ACC112 (cell line): ENCODE data around the gene PNPLA3.

Experiments
- H2AFZ ChIP-seq: fragments of 200-600 bp; sonication (generic); one replicate; pipeline ENCODE4 v1.6.0; 2017; ENCODE audit warnings: antibody characterized with exemption, low read length; ENCODE audit not compliant: unreplicated experiment
- H3K27ac ChIP-seq: fragments of 200-600 bp; sonication (generic); 2 replicates; pipeline ENCODE4 v1.5.1; 2014; ENCODE audit warnings: low read depth, mild to moderate bottlenecking, antibody characterized with exemption, low read length, moderate library complexity
- H3K27me3 ChIP-seq: fragments of 200-600 bp; sonication (generic); 2 replicates; pipeline ENCODE4 v1.6.1; 2014; ENCODE audit warnings: mild to moderate bottlenecking, antibody characterized with exemption, low read length, moderate library complexity, mixed read lengths; ENCODE audit not compliant: insufficient read depth
- H3K36me3 ChIP-seq: fragments of 200-600 bp; sonication (generic); 2 replicates; pipeline ENCODE4 v1.6.1; 2016; ENCODE audit warnings: mild to moderate bottlenecking, antibody characterized with exemption, low read length, moderate library complexity, mixed read lengths; ENCODE audit not compliant: insufficient read depth
- H3K4me1 ChIP-seq: fragments of 200-600 bp; sonication (generic); one replicate; pipeline ENCODE4 v1.6.1; 2016; ENCODE audit warnings: low read length, mixed read lengths; ENCODE audit not compliant: insufficient read depth, unreplicated experiment, control insufficient read depth
- H3K4me3 ChIP-seq: fragments of 200-600 bp; sonication (generic); 2 replicates; pipeline ENCODE4 v1.5.1; 2014; ENCODE audit warnings: mild to moderate bottlenecking, low read depth, low read length
- H3K79me2 ChIP-seq: fragments of 200-600 bp; sonication (generic); one replicate; pipeline ENCODE4 v1.6.0; 2016; ENCODE audit warnings: low read length; ENCODE audit not compliant: control insufficient read depth, unreplicated experiment, insufficient read depth

PNPLA3 gene

GRCh38 chr22:43883012-43883661 lies 40.5 kb upstream of the PNPLA3 start:
- H3K4me3 ChIP-seq: no peak overlapping the region
- H3K4me1 ChIP-seq: no peaks in the 10 kb centered on the region
- H2AFZ ChIP-seq: no peak overlapping the region
- H3K36me3 ChIP-seq: no peaks in the 10 kb centered on the region
- no peak overlapping the region for H3K27ac ChIP-seq
- H3K79me2 ChIP-seq: no peaks in the 10 kb centered on the region
- H3K27me3 ChIP-seq: peaks cover 2% of the 10 kb centered on the region; the same call in 1 of the 2 replicates

DNA sequence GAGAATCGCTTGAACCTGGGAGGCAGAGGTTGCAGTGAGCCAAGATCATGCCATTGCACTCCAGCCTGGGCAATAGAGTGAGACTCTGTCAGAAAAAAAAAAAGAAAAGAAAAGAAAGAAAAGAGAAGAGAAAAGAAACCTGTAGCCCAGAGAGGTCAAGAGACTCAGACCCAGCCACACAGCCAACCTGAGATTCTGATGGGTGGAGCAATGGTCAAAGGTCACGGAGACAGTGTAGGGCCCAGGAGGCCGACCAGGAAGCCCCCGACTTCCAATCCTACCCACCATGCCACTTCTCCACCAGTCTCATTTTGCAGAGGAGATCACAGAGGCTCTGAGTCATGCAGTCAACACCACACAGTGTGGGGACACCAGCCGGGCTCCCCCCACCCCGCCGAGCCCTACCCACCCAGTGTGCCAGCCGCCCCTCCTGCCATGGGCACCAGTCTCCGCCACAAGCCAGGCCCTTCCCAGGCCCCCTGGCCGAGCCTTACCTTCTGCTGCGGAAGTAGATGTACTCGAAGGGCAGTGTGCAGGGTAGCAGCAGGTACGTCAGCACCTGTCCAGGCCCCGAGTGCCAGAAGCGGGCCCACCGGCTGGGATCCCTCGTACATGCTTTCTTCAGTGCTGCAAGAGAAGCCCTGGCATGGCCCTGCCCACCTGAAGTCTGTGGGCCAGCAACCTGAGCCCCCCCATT lies 39.7 kb upstream of the PNPLA3 start:
- Histone ChIP-seq H3K27me3 (no peaks in the 10 kb centered on the region), H3K4me3 (no peak overlapping the region), H3K36me3 (no peaks in the 10 kb centered on the region), H3K27ac (no peak overlapping the region), H3K4me1 (no peaks in the 10 kb centered on the region), H2AFZ (no peak overlapping the region), H3K79me2 (no peaks in the 10 kb centered on the region)

DNA sequence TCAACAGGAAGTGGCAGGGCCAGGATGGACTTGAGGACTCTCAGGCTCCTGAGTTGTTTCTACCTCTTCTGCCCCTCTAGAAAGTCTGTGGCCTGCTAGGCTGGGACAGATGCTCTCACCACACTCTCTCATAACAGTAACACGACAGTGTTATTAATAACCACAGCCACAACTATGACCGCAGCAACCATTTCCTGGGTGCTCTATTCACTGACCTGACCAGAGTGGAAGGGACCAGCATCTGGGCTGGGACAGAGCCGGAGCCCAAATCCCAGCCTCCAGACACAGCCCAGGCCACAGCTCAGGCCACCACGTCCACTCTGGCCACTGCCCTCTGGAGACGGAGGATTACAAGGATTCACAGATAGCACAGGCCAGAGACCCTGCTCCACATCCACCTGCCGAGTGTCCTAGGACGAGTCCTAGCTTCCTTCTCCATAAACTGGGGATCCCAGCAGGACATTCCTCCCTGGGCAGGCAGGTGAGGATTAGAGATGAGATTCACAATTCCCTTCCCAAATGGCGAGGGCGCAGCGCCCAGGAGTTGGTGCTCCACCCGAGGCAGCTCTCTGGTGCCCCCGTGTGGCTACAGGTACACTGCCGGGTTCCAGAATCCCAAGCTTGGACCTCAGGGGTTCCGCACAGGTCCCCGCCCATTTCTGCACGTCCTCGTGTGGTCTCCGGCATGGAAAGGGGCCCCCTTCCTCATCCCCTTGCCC lies 38.8 kb upstream of the PNPLA3 start:
- Histone ChIP-seq H3K79me2 (no peaks in the 10 kb centered on the region), H3K27ac (no peak overlapping the region), H3K27me3 (no peaks in the 10 kb centered on the region), H3K4me1 (no peaks in the 10 kb centered on the region), H3K4me3 (no peak overlapping the region), H3K36me3 (no peaks in the 10 kb centered on the region), H2AFZ (no peak overlapping the region)

DNA sequence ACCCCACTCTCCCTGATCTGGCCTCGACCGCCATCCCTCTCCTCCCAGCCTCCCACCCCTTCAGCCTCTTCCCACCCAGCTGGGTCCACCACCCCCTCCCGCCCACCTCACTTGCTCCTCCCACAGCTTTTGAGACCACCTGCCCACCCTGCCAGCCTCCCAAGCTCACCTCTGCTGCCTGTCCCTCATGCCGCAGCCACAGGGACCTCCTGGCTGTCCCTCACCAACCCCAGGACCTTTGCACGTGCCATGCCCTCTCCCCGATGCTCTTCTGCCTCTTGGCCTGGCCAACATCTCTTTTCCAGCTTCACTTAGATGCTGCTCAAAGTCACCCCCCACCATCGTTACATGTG lies 38.3 kb upstream of the PNPLA3 start:
- no peaks in the 10 kb centered on the region for H3K36me3 ChIP-seq
- H2AFZ ChIP-seq: no peak overlapping the region

GRCh38 chr22:43885786-43886185 lies 37.8 kb upstream of the PNPLA3 start:
- H3K79me2 ChIP-seq: no peaks in the 10 kb centered on the region
- H3K36me3 ChIP-seq: no peaks in the 10 kb centered on the region
- H3K4me3 ChIP-seq: no peak overlapping the region
- no peaks in the 10 kb centered on the region for H3K27me3 ChIP-seq
- no peak overlapping the region for H2AFZ ChIP-seq
- H3K27ac ChIP-seq: no peak overlapping the region
- H3K4me1 ChIP-seq: no peaks in the 10 kb centered on the region

More for the DNA sequence above, 38.3 kb upstream of the PNPLA3 start:
- no peaks in the 10 kb centered on the region for H3K4me1 ChIP-seq
- H3K79me2 ChIP-seq: no peaks in the 10 kb centered on the region
- no peak overlapping the region for H3K27ac ChIP-seq
- no peak overlapping the region for H3K4me3 ChIP-seq
- no peaks in the 10 kb centered on the region for H3K27me3 ChIP-seq

GRCh38 chr22:43886231-43886630 lies 37.4 kb upstream of the PNPLA3 start:
- peaks cover 2% of the 10 kb centered on the region; the same call in 1 of the 2 replicates for H3K27me3 ChIP-seq
- no peak overlapping the region for H3K4me3 ChIP-seq
- no peaks in the 10 kb centered on the region for H3K36me3 ChIP-seq
- H3K79me2 ChIP-seq: no peaks in the 10 kb centered on the region
- no peaks in the 10 kb centered on the region for H3K4me1 ChIP-seq
- H3K27ac ChIP-seq: no peak overlapping the region
- H2AFZ ChIP-seq: no peak overlapping the region

DNA sequence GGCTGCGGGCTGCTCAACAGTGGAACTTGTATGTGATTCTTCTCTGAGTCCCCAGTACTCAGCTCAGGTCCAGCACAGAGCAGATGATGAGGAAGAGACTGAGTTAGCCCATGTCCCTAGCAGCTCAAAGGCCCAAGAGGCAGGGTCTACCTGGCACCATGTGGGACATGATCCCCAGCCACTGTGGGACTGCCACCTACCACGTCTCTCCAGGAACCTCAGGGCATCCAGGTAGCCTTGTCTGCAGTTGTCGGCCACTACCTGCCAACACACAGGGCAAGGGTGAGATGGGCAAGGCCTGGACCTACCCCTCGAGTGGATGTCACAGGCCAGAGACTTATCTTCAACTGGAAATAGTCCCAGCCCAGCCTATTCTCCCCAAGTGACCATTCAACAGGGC lies 36.2 kb upstream of the PNPLA3 start:
- H3K79me2 ChIP-seq: no peaks in the 10 kb centered on the region
- H3K36me3 ChIP-seq: no peaks in the 10 kb centered on the region
- H2AFZ ChIP-seq: no peak overlapping the region
- peaks cover 14% of the 10 kb centered on the region; the same call in 1 of the 2 replicates for H3K27me3 ChIP-seq
- H3K4me1 ChIP-seq: no peaks in the 10 kb centered on the region
- H3K4me3 ChIP-seq: no peak overlapping the region
- H3K27ac ChIP-seq: no peak overlapping the region

DNA sequence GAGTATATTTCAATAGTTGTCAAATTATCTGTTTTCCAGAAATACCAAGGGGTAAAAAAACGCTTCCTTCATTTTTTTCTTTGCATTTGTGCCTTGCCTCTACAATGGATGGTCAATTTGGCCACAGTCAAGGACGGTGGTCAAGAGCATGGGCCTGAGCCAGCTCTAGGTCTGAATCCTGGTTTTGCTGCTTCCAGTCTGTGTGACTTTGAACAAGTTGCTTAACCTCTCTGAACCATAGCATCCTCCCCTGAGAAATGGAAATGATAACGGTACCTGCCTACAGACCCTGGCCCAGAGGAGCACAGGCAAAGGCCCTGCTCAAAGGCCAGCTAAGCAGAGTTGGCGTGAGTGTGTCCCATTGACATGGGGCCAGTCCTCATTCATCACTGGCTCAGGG lies 34.9 kb upstream of the PNPLA3 start:
- Histone ChIP-seq H3K4me3 (no peak overlapping the region), H3K36me3 (no peaks in the 10 kb centered on the region), H3K27me3 (peaks cover 15% of the 10 kb centered on the region; the same call in 1 of the 2 replicates), H2AFZ (no peak overlapping the region), H3K79me2 (no peaks in the 10 kb centered on the region), H3K27ac (no peak overlapping the region), H3K4me1 (no peaks in the 10 kb centered on the region)

DNA sequence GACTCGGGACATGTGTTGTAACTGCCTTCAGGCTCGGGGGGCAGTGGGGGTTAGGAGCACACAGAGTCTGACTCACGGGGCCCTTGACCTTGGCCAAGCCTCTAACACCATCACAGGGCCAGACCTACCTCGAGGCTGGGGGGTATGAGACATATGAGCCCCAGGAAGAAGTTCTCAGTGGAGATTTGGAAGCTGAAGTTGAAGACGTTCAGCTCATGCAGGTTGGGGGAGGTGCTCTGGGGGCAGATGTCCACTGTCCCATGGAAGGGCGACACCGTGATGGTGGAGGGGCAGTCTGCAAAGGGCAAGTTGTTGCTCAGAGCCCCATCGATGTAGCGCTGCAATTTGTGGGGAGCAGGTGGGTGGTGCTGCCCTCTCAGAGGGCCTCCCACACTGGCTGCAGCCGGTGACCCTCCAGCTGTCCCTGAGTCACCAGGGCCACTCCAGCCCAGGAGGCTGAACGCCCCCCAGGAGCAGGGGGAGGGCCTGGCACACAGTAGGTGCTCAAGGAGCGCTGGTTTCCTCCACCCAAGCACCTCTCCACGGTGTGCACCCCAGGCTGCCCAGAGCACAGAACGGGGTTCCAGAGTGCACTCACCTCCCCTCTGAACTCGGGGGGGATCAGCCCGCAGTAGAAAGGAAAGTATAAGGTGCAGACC lies 34.3 kb upstream of the PNPLA3 start:
- Histone ChIP-seq H3K27me3 (peaks cover 15% of the 10 kb centered on the region; the same call in 1 of the 2 replicates), H3K4me3 (no peak overlapping the region), H3K27ac (no peak overlapping the region), H3K36me3 (no peaks in the 10 kb centered on the region), H3K4me1 (no peaks in the 10 kb centered on the region), H2AFZ (no peak overlapping the region), H3K79me2 (no peaks in the 10 kb centered on the region)

DNA sequence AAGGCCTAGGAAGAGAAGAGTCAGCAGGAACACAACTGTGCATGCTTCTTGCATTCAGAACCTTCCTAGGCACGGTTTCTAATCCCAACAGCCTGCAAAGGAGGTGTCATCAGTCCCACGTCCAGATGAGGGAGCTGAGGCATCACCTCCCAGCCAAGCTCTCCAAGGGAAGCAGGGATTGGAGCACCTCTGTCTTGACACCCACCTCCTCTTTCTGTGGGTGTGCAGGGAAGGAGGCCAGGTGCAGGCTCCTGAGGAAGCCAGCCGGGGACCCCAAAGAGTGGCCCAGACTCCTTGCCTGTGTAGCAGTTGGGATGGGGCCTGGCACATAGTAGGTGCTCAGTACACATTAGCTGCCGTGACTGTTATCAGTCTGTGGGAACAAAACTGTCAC lies 33.7 kb upstream of the PNPLA3 start:
- no peak overlapping the region for H2AFZ ChIP-seq
- no peaks in the 10 kb centered on the region for H3K4me1 ChIP-seq
- H3K27ac ChIP-seq: no peak overlapping the region
- H3K36me3 ChIP-seq: no peaks in the 10 kb centered on the region
- no peaks in the 10 kb centered on the region for H3K79me2 ChIP-seq
- no peak overlapping the region for H3K4me3 ChIP-seq
- peaks cover 15% of the 10 kb centered on the region; the same call in 1 of the 2 replicates for H3K27me3 ChIP-seq
